Measurements from ENCODE around the gene REEP1.

The REEP1 gene

GRCh38 chr2:86271248-86271647, 66.2 kb downstream of the REEP1 start:
- Histone ChIP-seq H3K4me2 (ENCODE audit: low read length) (no peak overlapping the region), H3K9ac (ENCODE audit: low read length) (no peak overlapping the region), H3K27ac (ENCODE audit: low read depth, low read length, poor library complexity, severe bottlenecking) (no peak overlapping the region), H3K36me3 (ENCODE audit: insufficient read depth, low read length) (no peaks in the 10 kb centered on the region; the same call in 1 of the 2 replicates), H2AFZ (ENCODE audit: low read length) (no peak overlapping the region), H4K20me1 (ENCODE audit: insufficient read depth, low read length) (no peaks in the 10 kb centered on the region), H3K9me3 (ENCODE audit: low read length) (peaks cover 6% of the 10 kb centered on the region; the same call in 1 of the 2 replicates), H3K4me1 (ENCODE audit: insufficient read depth, low read length, severe bottlenecking) (no peaks in the 10 kb centered on the region), H3K27me3 (ENCODE audit: insufficient read depth, low read length) (no peaks in the 10 kb centered on the region; the same call in 1 of the 2 replicates), H3K9me2 (ENCODE audit: low read depth, low read length) (no peaks in the 10 kb centered on the region), H3F3A (ENCODE audit: insufficient read depth, low read length) (no peaks in the 10 kb centered on the region), H3K4me3 (ENCODE audit: low read depth, low read length, poor library complexity, severe bottlenecking) (no peak overlapping the region), H3K79me2 (ENCODE audit: insufficient read depth, low read length) (no peaks in the 10 kb centered on the region)
- TF ChIP-seq CTCF (IDR thresholded peaks at IDR 0.05; ENCODE audit: low read length): no peak
- no peak for TF ChIP-seq EZH2 (IDR thresholded peaks at IDR 0.05; ENCODE audit: borderline replicate concordance, low read length)

GRCh38 chr2:86263956-86264355, 73.5 kb downstream of the REEP1 start:
- Histone ChIP-seq H2AFZ (ENCODE audit: low read length) (no peak overlapping the region), H3K4me2 (ENCODE audit: low read length) (no peak overlapping the region), H3K27me3 (ENCODE audit: insufficient read depth, low read length) (no peaks in the 10 kb centered on the region; the same call in 1 of the 2 replicates), H3F3A (ENCODE audit: insufficient read depth, low read length) (no peaks in the 10 kb centered on the region), H3K4me1 (ENCODE audit: insufficient read depth, low read length, severe bottlenecking) (no peaks in the 10 kb centered on the region), H3K79me2 (ENCODE audit: insufficient read depth, low read length) (no peaks in the 10 kb centered on the region), H3K36me3 (ENCODE audit: insufficient read depth, low read length) (no peaks in the 10 kb centered on the region), H3K27ac (ENCODE audit: low read depth, low read length, poor library complexity, severe bottlenecking) (no peak overlapping the region), H4K20me1 (ENCODE audit: insufficient read depth, low read length) (no peaks in the 10 kb centered on the region), H3K9me3 (ENCODE audit: low read length) (no peaks in the 10 kb centered on the region), H3K9me2 (ENCODE audit: low read depth, low read length) (no peaks in the 10 kb centered on the region), H3K4me3 (ENCODE audit: low read depth, low read length, poor library complexity, severe bottlenecking) (no peak overlapping the region), H3K9ac (ENCODE audit: low read length) (no peak overlapping the region)
- no peak for TF ChIP-seq CTCF (IDR thresholded peaks at IDR 0.05; ENCODE audit: low read length)
- no peak for TF ChIP-seq EZH2 (IDR thresholded peaks at IDR 0.05; ENCODE audit: borderline replicate concordance, low read length)

- H3K27me3 ChIP-seq (ENCODE audit: insufficient read depth, low read length): no peaks in the 10 kb centered on the region; the same call in 1 of the 2 replicates
- no peak overlapping the region for H3K4me2 ChIP-seq (ENCODE audit: low read length)
- no peaks in the 10 kb centered on the region for H4K20me1 ChIP-seq (ENCODE audit: insufficient read depth, low read length)
- TF ChIP-seq CTCF (IDR thresholded peaks at IDR 0.05; ENCODE audit: low read length) (no peak), EZH2 (IDR thresholded peaks at IDR 0.05; ENCODE audit: borderline replicate concordance, low read length) (no peak)
- no peak overlapping the region for H2AFZ ChIP-seq (ENCODE audit: low read length)
- H3K27ac ChIP-seq (ENCODE audit: low read depth, low read length, poor library complexity, severe bottlenecking): no peak overlapping the region
- no peaks in the 10 kb centered on the region for H3K4me1 ChIP-seq (ENCODE audit: insufficient read depth, low read length, severe bottlenecking)
- no peak overlapping the region for H3K9ac ChIP-seq (ENCODE audit: low read length)
- H3K36me3 ChIP-seq (ENCODE audit: insufficient read depth, low read length): no peaks in the 10 kb centered on the region
- no peaks in the 10 kb centered on the region for H3K9me3 ChIP-seq (ENCODE audit: low read length)
- H3K4me3 ChIP-seq (ENCODE audit: low read depth, low read length, poor library complexity, severe bottlenecking): no peak overlapping the region
- H3K9me2 ChIP-seq (ENCODE audit: low read depth, low read length): no peaks in the 10 kb centered on the region
- H3K79me2 ChIP-seq (ENCODE audit: insufficient read depth, low read length): no peaks in the 10 kb centered on the region
- H3F3A ChIP-seq (ENCODE audit: insufficient read depth, low read length): no peaks in the 10 kb centered on the region
These were observed 76.4 kb downstream of the REEP1 start for GRCh38 chr2:86260978-86261377.
